ENCODE results near the gene FTSJ1. TPM values are rescaled to one million over a fixed set of nuclear protein-coding genes. Genes with fewer than 3 reads are reported as not detected.

The FTSJ1 gene
- total RNA-seq, 2 donors from 2014 or later, result 36.6 to 43.3 TPM

GRCh38 chrX:48531358-48531959 is 55.5 kb downstream of the FTSJ1 start:
- no peaks in the 10 kb centered on the region for H3K4me1 ChIP-seq
- peak overlapping the region; percentile 68 to 83 for H3K27ac ChIP-seq
- H3K36me3 ChIP-seq, result peaks cover 14% of the 10 kb centered on the region
- H3K27me3 ChIP-seq, result no peaks in the 10 kb centered on the region
- H3K4me3 ChIP-seq, result no peak overlapping the region
- DNase-seq (ENCODE audit: low spot score), result peak; percentile 64
- no peaks in the 10 kb centered on the region for H3K9me3 ChIP-seq
- no peak for TF ChIP-seq CTCF (IDR thresholded peaks at IDR 0.05)

DNA sequence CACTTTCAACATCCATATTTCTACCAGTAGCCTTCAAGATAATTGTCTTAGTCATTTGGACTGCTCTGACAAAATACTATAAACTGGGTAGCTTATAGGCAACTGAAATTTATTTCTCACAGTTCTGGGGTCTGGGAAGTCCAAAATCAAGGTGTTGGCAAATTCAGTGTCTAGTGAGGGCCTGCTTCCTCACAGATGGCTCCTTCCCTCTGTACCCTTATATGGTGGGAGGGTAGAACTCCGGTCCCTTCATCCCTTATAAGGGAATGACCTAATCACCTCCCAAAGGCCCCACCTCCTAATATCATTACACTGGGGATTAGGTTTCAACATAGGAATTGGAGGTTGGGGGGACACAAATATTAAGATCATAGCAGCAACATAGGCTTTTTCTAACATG is 56.2 kb downstream of the FTSJ1 start:
- Histone ChIP-seq H3K9me3 (no peaks in the 10 kb centered on the region), H3K27me3 (no peaks in the 10 kb centered on the region), H3K4me1 (no peaks in the 10 kb centered on the region), H3K27ac (peak overlapping the region; percentile 68 to 83), H3K4me3 (no peak overlapping the region), H3K36me3 (peaks cover 7% of the 10 kb centered on the region)
- no peak for DNase-seq (ENCODE audit: low spot score)
- no peak for TF ChIP-seq CTCF (IDR thresholded peaks at IDR 0.05)

DNA sequence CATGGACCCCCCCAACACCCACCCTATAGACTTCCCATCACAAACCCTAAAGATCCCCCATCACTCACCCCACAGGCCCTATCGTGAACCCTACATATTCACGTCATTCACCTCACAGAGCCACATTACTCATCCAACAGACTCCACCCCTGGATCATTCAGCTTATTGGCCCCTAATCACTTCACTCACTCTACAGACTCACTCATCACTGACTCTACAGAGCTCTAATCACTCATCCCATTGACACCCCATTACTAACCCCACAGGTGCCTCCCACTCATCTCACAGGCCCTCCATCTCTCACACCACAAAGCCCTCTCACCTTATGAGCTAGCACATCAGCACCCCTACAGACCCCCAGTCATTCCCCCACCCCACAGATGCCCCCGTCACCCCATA is 57.2 kb downstream of the FTSJ1 start:
- DNase-seq (ENCODE audit: low spot score), result no peak
- H3K4me1 ChIP-seq, result no peaks in the 10 kb centered on the region
- no peaks in the 10 kb centered on the region for H3K27me3 ChIP-seq
- H3K9me3 ChIP-seq, result no peaks in the 10 kb centered on the region
- no peak overlapping the region for H3K4me3 ChIP-seq
- no peak for TF ChIP-seq CTCF (IDR thresholded peaks at IDR 0.05)
- H3K27ac ChIP-seq, result peak overlapping the region in 1 of 2 donors; percentile 83
- H3K36me3 ChIP-seq, result peaks cover 6% of the 10 kb centered on the region

Other genes with a start within 250 kb of the FTSJ1 start
- not detected for gene SSX1, start 220.8 kb upstream of the FTSJ1 start, total RNA-seq
- gene SSX3, start 119.5 kb upstream of the FTSJ1 start, total RNA-seq, result not detected
- not detected for gene SSX4, start 92.7 kb upstream of the FTSJ1 start, total RNA-seq
- gene SSX4B, start 64.2 kb upstream of the FTSJ1 start, total RNA-seq, result not detected
- gene SLC38A5, start 5.9 kb upstream of the FTSJ1 start, total RNA-seq, result 1 to 10 TPM; 2.2 to 4.9 TPM
- 10 to 100 TPM; 23.0 to 43.0 TPM for gene PORCN, start 32.8 kb downstream of the FTSJ1 start, total RNA-seq
- gene EBP, start 45.6 kb downstream of the FTSJ1 start, total RNA-seq, result 10 to 100 TPM; 49.3 to 73.7 TPM
- gene TBC1D25, start 63.5 kb downstream of the FTSJ1 start, total RNA-seq, result 10 to 100 TPM; 11.0 to 17.5 TPM
- gene RBM3, start 98.3 kb downstream of the FTSJ1 start, total RNA-seq, result 10 to 100 TPM; 62.1 to 90.4 TPM
- gene WDR13, start 121.3 kb downstream of the FTSJ1 start, total RNA-seq, result 100 to 1,000 TPM; 208 to 214 TPM
- gene WAS, start 207.6 kb downstream of the FTSJ1 start, total RNA-seq, result 1 to 10 TPM; 3.0 to 4.5 TPM
- 1 to 10 TPM; 3.8 to 8.0 TPM for gene SUV39H1, start 220.5 kb downstream of the FTSJ1 start, total RNA-seq